ENCODE data around the gene FAM120B.

Gene FAM120B

GRCh38 chr6:170289180-170289931 is 17.2 kb upstream of the FAM120B start:
- no peak for ATAC-seq

DNA sequence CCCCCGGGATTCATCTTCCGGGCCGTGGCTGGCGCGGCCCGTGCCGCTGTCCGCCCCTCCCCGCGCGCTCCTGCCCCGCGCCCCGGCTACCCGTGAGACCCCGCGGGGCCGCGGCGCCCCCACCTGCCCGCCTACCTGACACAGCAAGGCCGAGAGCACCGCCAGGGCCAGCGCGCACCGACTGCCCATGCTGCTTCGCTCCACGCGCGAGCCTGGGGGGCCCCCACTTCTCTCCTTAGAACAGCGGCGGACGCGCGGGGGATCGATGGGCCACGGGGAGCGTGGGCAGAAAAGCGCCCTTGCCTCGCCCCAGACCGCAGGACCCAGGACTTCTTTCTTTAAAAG is 16.6 kb upstream of the FAM120B start:
- TF ChIP-seq RARB (CRISPR knock-in tag; IDR thresholded peaks at IDR 0.05) (no peak), ZFP3 (CRISPR knock-in tag; IDR thresholded peaks at IDR 0.05) (no peak), ZNF8 (CRISPR knock-in tag; IDR thresholded peaks at IDR 0.05) (no peak), TSHZ2 (CRISPR knock-in tag; IDR thresholded peaks at IDR 0.05) (no peak), ESRRG (CRISPR knock-in tag; IDR thresholded peaks at IDR 0.05) (no peak), TCF4 (CRISPR knock-in tag; IDR thresholded peaks at IDR 0.05; ENCODE audit: borderline replicate concordance) (no peak), SNAI2 (CRISPR knock-in tag; IDR thresholded peaks at IDR 0.05) (no peak), ZFP30 (CRISPR knock-in tag; IDR thresholded peaks at IDR 0.05) (no peak), CSDC2 (CRISPR knock-in tag; IDR thresholded peaks at IDR 0.05) (no peak), TOX (CRISPR knock-in tag; IDR thresholded peaks at IDR 0.05; ENCODE audit: borderline replicate concordance) (no peak), ZNF565 (CRISPR knock-in tag; conservative IDR thresholded peaks at IDR 0.05; ENCODE audit: low read depth) (no peak), CREB5 (CRISPR knock-in tag; IDR thresholded peaks at IDR 0.05; ENCODE audit: low read depth) (no peak)
- no peak for ATAC-seq

More at GRCh38 chr6:170289180-170289931, 17.2 kb upstream of the FAM120B start:
- no peak for TF ChIP-seq ZNF8 (CRISPR knock-in tag; IDR thresholded peaks at IDR 0.05)
- TF ChIP-seq ZC3H10 (CRISPR knock-in tag; IDR thresholded peaks at IDR 0.05) = no peak
- no peak for TF ChIP-seq OSR1 (CRISPR knock-in tag; IDR thresholded peaks at IDR 0.05)
- TF ChIP-seq TOX (CRISPR knock-in tag; IDR thresholded peaks at IDR 0.05; ENCODE audit: borderline replicate concordance) = no peak
- no peak for TF ChIP-seq CSRNP3 (CRISPR knock-in tag; IDR thresholded peaks at IDR 0.05)
- TF ChIP-seq TSHZ2 (CRISPR knock-in tag; IDR thresholded peaks at IDR 0.05) = no peak
- no peak for TF ChIP-seq RARB (CRISPR knock-in tag; IDR thresholded peaks at IDR 0.05)
- no peak for TF ChIP-seq BACH2 (CRISPR knock-in tag; IDR thresholded peaks at IDR 0.05; ENCODE audit: borderline replicate concordance)
- TF ChIP-seq TCF4 (CRISPR knock-in tag; IDR thresholded peaks at IDR 0.05; ENCODE audit: borderline replicate concordance) = no peak
- no peak for TF ChIP-seq ISL1 (CRISPR knock-in tag; IDR thresholded peaks at IDR 0.05)
- no peak for TF ChIP-seq ZNF565 (CRISPR knock-in tag; conservative IDR thresholded peaks at IDR 0.05; ENCODE audit: low read depth)
- TF ChIP-seq ZFP30 (CRISPR knock-in tag; IDR thresholded peaks at IDR 0.05) = no peak
- no peak for TF ChIP-seq ZFP3 (CRISPR knock-in tag; IDR thresholded peaks at IDR 0.05)
- TF ChIP-seq ZNF70 (CRISPR knock-in tag; IDR thresholded peaks at IDR 0.05) = no peak
- no peak for TF ChIP-seq GLIS3 (CRISPR knock-in tag; IDR thresholded peaks at IDR 0.05)
- TF ChIP-seq PPARA (CRISPR knock-in tag; IDR thresholded peaks at IDR 0.05; ENCODE audit: borderline replicate concordance) = no peak
- no peak for TF ChIP-seq CSDC2 (CRISPR knock-in tag; IDR thresholded peaks at IDR 0.05)
- TF ChIP-seq, protein P1, sequence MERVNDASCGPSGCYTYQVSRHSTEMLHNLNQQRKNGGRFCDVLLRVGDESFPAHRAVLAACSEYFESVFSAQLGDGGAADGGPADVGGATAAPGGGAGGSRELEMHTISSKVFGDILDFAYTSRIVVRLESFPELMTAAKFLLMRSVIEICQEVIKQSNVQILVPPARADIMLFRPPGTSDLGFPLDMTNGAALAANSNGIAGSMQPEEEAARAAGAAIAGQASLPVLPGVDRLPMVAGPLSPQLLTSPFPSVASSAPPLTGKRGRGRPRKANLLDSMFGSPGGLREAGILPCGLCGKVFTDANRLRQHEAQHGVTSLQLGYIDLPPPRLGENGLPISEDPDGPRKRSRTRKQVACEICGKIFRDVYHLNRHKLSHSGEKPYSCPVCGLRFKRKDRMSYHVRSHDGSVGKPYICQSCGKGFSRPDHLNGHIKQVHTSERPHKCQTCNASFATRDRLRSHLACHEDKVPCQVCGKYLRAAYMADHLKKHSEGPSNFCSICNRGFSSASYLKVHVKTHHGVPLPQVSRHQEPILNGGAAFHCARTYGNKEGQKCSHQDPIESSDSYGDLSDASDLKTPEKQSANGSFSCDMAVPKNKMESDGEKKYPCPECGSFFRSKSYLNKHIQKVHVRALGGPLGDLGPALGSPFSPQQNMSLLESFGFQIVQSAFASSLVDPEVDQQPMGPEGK (CRISPR knock-in tag; IDR thresholded peaks at IDR 0.05; ENCODE audit: borderline replicate concordance) = no peak
